Measurements from ENCODE around the gene BCDIN3D. TPM values are rescaled to one million over a fixed set of nuclear protein-coding genes. Genes with fewer than 3 reads are reported as not detected.
"Not testable (repeated sequence)": the region's sequence is repeated elsewhere in the genome, so short reads cannot be mapped to it uniquely, and the experiment has no call there.

The BCDIN3D gene
- total RNA-seq, 1 donor from 2014 or later, result 4.2 TPM

DNA sequence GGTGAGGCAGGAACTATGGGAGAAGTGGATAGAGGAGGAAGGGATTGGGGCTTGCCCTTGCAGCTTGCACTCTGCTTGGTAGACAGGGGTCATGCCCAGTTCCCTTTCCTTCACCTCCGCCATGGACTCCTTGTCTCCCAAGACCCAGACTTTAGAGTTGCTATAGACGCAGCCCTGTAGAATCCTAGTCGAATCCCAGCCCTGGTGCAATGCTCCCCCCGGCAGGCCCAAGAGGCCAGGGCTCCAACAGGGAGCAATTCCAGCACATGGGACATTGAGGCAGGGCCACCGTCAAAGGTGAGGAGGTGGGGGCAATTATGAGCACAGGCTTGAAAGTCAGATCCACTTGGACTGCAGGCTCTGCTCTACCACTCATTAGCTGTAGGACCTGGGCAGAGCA lies 29.5 kb upstream of the BCDIN3D start:
- H3K27ac Mint-ChIP-seq, result no peak overlapping the region
- DNase-seq (ENCODE audit: low spot score), result no peak
- H3K27me3 Mint-ChIP-seq (ENCODE audit: low read depth), result peaks cover 2% of the 10 kb centered on the region
- no peaks in the 10 kb centered on the region for H3K36me3 Mint-ChIP-seq (ENCODE audit: low read depth)
- intact Hi-C loops (cut with micrococcal nuclease), result no loop called here
- H3K4me3 Mint-ChIP-seq (ENCODE audit: low read depth), result no peak overlapping the region
- H3K9me3 Mint-ChIP-seq, result no peaks in the 10 kb centered on the region
- H3K4me1 Mint-ChIP-seq (ENCODE audit: low read depth), result no peaks in the 10 kb centered on the region

DNA sequence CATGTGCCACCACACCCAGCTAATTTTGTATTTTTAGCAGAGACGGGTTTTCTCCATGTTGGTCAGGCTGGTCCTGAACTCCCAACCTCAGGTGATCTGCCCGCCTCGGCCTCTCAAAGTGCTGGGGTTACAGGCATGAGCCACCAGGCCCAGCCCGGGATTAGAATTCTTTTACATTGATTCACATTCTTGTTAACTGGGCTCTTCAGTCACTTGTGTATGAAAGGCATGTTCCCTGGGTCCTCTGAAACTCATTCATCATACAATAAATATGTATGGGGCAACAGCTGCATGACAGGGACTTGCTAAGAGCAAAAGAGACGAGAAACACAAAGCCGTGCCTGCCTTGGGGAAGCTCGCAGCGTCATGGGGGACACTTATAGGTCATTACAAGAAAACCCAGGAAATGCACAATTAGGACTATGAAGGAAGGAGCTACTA lies 28.9 kb upstream of the BCDIN3D start:
- H3K36me3 Mint-ChIP-seq (ENCODE audit: low read depth); H3K9me3 Mint-ChIP-seq; DNase-seq (ENCODE audit: low spot score); H3K27ac Mint-ChIP-seq; H3K27me3 Mint-ChIP-seq (ENCODE audit: low read depth); H3K4me3 Mint-ChIP-seq (ENCODE audit: low read depth); H3K4me1 Mint-ChIP-seq (ENCODE audit: low read depth); intact Hi-C loops (cut with micrococcal nuclease): not testable (repeated sequence)

- Mint-ChIP-seq H3K4me3 (ENCODE audit: low read depth) (no peak overlapping the region), H3K36me3 (ENCODE audit: low read depth) (no peaks in the 10 kb centered on the region), H3K9me3 (no peaks in the 10 kb centered on the region), H3K4me1 (ENCODE audit: low read depth) (no peaks in the 10 kb centered on the region), H3K27me3 (ENCODE audit: low read depth) (peaks cover 2% of the 10 kb centered on the region), H3K27ac (no peak overlapping the region)
- DNase-seq (ENCODE audit: low spot score), result no peak
- intact Hi-C loops (cut with micrococcal nuclease), result no loop called here
These were observed 28.3 kb upstream of the BCDIN3D start for GRCh38 chr12:49871263-49871561.

DNA sequence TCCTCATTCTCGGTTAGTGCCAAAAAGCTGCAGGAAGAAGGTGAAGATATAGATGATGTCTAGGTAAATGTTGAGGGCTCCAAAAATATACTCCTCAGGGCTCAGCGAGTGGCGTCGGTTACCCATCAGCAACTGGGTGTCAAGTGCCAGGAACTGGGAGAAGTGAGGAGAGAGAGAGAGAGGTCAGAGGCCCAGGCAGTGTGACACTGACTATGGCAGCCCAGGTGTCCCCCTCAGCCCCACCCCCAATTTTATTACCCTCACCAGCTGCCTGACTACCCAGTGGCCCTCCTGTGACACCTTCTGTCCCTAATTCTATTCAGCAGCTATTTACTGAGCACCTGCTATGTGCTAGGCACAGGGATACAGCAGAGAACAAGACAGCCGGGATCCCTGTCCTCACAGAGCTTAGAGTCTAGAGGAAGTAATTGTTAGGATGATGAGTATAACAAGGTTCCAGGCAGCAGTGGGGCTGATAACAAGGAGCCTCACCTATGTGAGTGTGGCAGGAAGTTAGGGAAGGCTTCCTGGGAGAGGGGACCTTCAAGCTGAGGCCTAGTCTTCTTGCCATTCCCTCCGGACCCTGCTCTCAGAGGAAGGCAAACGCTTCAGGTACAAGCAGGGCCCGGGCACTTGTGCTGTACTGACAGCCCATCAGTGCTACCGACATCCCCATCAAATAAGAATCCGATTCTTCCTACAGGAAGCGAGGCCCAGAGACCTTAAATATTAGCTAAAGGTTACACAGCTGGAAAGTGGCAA lies 27.8 kb upstream of the BCDIN3D start:
- intact Hi-C loops (cut with micrococcal nuclease), result no loop called here
- H3K4me3 Mint-ChIP-seq (ENCODE audit: low read depth), result no peak overlapping the region
- DNase-seq (ENCODE audit: low spot score), result no peak
- no peaks in the 10 kb centered on the region for H3K36me3 Mint-ChIP-seq (ENCODE audit: low read depth)
- no peak overlapping the region for H3K27ac Mint-ChIP-seq
- H3K27me3 Mint-ChIP-seq (ENCODE audit: low read depth), result peaks cover 2% of the 10 kb centered on the region
- no peaks in the 10 kb centered on the region for H3K9me3 Mint-ChIP-seq
- H3K4me1 Mint-ChIP-seq (ENCODE audit: low read depth), result no peaks in the 10 kb centered on the region

DNA sequence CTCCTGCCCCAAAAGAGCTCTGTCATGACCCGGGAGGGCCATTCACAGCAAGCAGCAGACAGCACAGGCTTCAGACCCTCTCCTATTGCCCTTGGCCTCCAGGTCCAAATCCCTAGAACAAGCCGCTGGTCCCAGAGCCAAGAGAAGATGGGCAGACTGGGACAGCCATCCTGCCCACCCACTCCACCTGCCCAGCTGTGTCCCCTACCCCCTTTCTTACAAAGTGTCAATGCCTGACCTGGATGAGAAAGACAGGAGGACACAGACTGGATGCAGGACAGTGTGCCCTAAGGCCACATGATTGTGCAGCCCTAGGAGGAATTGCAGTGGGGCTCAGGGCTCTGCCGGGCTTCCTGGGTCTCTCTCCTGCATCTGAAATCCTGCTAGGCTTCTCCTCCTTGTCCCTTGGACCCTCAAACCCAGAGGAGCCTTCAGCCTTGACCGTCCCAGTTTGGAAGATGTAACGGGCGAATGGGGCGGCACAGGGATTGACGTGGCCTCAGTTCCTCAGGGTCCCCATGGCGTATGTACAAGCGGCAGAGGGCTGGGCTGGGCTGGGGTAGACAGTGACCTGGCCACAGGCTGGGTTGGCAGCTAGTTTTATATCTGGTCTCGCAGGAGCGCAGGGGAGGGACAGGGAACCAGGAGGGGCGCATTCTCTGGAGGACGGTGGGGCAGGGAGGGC lies 27.1 kb upstream of the BCDIN3D start:
- intact Hi-C loops (cut with micrococcal nuclease), result loop anchor here (5.0 to 10.0 kb wide), 2 partner anchors 55 to 77 kb away; no protein-coding TSS in a partner anchor

DNA sequence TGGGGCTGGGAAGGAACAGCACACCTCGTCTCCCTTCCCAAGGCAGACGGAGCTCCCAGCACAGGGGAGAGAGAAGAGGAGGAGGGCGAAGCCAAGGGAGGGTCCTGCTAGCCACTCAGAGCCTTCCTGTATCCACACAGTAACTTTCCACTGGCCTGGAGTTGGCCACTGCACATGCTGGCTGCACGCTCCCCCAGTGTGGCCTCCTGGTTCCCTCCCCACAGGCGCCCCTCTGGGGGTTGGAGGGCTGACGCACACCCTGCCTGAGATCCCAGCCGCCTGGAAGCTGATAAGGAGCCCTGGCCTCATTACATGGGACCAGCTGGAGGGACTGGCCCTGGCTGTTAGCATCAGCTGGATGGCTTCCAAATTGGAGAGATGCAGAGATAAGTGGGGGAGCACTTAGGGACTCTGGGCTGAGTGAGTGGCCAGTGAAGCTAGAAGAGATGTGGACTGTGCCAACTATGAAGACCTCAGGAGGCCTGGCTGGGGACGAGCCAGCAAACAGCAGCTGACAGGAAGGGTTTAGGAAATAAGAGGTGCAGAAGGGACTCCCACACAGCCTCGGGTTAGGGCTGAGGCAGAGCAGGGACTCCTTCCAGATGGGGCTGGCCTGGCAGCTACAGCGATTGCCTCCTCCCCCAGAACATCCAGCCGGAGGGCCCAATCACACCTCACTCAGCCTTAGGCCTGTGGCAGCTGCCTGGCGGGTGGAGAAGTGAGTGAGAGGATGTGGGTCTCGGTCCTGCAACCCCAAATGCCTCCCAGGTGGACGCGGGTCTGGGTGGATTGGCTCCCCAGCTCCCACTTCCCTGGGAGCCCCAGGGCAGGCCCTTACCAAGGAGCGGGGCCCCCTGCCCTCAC lies 26.3 kb upstream of the BCDIN3D start:
- no peaks in the 10 kb centered on the region for H3K36me3 Mint-ChIP-seq (ENCODE audit: low read depth)
- H3K4me3 Mint-ChIP-seq (ENCODE audit: low read depth), result no peak overlapping the region
- no peak overlapping the region for H3K27ac Mint-ChIP-seq
- H3K4me1 Mint-ChIP-seq (ENCODE audit: low read depth), result no peaks in the 10 kb centered on the region
- intact Hi-C loops (cut with micrococcal nuclease), result loop anchor here (5.0 to 10.0 kb wide), 2 partner anchors 56 to 78 kb away; no protein-coding TSS in a partner anchor
- no peaks in the 10 kb centered on the region for H3K9me3 Mint-ChIP-seq
- no peaks in the 10 kb centered on the region for H3K27me3 Mint-ChIP-seq (ENCODE audit: low read depth)
- no peak for DNase-seq (ENCODE audit: low spot score)

More for the DNA sequence above, 27.1 kb upstream of the BCDIN3D start:
- no peak for DNase-seq (ENCODE audit: low spot score)
- H3K9me3 Mint-ChIP-seq, result no peaks in the 10 kb centered on the region
- H3K36me3 Mint-ChIP-seq (ENCODE audit: low read depth), result no peaks in the 10 kb centered on the region
- H3K27me3 Mint-ChIP-seq (ENCODE audit: low read depth), result peaks cover 2% of the 10 kb centered on the region
- no peaks in the 10 kb centered on the region for H3K4me1 Mint-ChIP-seq (ENCODE audit: low read depth)
- H3K27ac Mint-ChIP-seq, result no peak overlapping the region
- H3K4me3 Mint-ChIP-seq (ENCODE audit: low read depth), result no peak overlapping the region

GRCh38 chr12:49868449-49868848 lies 25.5 kb upstream of the BCDIN3D start:
- no peak for DNase-seq (ENCODE audit: low spot score)
- intact Hi-C loops (cut with micrococcal nuclease), result loop anchor here (5.0 to 10.0 kb wide), 2 partner anchors 56 to 79 kb away; no protein-coding TSS in a partner anchor
- Mint-ChIP-seq H3K27me3 (ENCODE audit: low read depth) (no peaks in the 10 kb centered on the region), H3K4me1 (ENCODE audit: low read depth) (no peaks in the 10 kb centered on the region), H3K36me3 (ENCODE audit: low read depth) (no peaks in the 10 kb centered on the region), H3K4me3 (ENCODE audit: low read depth) (no peak overlapping the region), H3K27ac (no peak overlapping the region), H3K9me3 (no peaks in the 10 kb centered on the region)

- Mint-ChIP-seq H3K4me1 (ENCODE audit: low read depth) (no peaks in the 10 kb centered on the region), H3K27me3 (ENCODE audit: low read depth) (no peaks in the 10 kb centered on the region), H3K4me3 (ENCODE audit: low read depth) (no peak overlapping the region), H3K27ac (no peak overlapping the region), H3K36me3 (ENCODE audit: low read depth) (no peaks in the 10 kb centered on the region), H3K9me3 (no peaks in the 10 kb centered on the region)
- DNase-seq (ENCODE audit: low spot score), result no peak
- intact Hi-C loops (cut with micrococcal nuclease), result loop anchor here (1.0 to 10.0 kb wide), 4 partner anchors 57 to 189 kb away; no protein-coding TSS in a partner anchor
These were observed 24.9 kb upstream of the BCDIN3D start for GRCh38 chr12:49867570-49868341.

DNA sequence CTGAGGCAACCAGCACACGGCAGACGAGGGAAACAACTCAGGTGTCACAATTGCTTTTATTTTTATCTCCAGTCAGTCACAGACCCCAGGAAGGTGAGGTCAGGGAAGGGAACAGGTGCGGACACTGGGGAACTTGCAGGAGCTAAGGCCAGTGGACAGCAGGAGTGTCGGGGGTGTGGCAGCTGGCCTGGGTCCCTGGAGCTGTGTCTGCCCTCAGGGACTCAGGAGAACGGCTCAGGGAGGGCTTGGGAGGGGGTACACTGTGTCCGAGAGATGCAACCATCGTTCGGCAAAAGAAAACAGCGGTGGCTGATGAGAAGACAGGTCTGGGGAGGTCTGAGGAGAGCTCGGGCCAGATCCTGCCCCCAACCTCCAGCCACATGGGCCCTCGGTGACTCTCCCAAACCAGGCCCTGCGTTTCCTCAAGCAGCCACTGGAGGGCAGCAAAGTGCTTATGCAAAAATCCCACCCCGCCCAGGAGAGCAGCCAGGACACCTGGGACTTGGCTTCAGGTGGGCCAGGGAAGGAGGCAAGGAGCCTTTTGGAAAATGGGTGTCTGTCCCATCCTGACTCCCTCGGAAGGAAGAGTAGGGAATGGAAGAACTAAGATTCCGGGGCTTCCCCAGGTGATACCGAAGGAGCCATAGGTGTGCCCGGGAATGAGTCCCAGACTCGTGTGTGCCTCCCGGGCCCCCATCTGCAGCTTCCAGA lies 24.1 kb upstream of the BCDIN3D start:
- intact Hi-C loops (cut with micrococcal nuclease), result loop anchor here (1.0 to 10.0 kb wide), 4 partner anchors 58 to 189 kb away; no protein-coding TSS in a partner anchor
- no peaks in the 10 kb centered on the region for H3K36me3 Mint-ChIP-seq (ENCODE audit: low read depth)
- H3K4me1 Mint-ChIP-seq (ENCODE audit: low read depth), result no peaks in the 10 kb centered on the region
- no peak overlapping the region for H3K4me3 Mint-ChIP-seq (ENCODE audit: low read depth)
- H3K27me3 Mint-ChIP-seq (ENCODE audit: low read depth), result no peaks in the 10 kb centered on the region
- no peak overlapping the region for H3K27ac Mint-ChIP-seq
- peak; percentile 59 for DNase-seq (ENCODE audit: low spot score)
- no peaks in the 10 kb centered on the region for H3K9me3 Mint-ChIP-seq

GRCh38 chr12:49865782-49866135 lies 22.9 kb upstream of the BCDIN3D start:
- H3K27me3 Mint-ChIP-seq (ENCODE audit: low read depth), result no peaks in the 10 kb centered on the region
- intact Hi-C loops (cut with micrococcal nuclease), result loop anchor here (5.0 to 10.0 kb wide), 2 partner anchors 59 to 82 kb away; no protein-coding TSS in a partner anchor
- no peak for DNase-seq (ENCODE audit: low spot score)
- no peaks in the 10 kb centered on the region for H3K4me1 Mint-ChIP-seq (ENCODE audit: low read depth)
- H3K4me3 Mint-ChIP-seq (ENCODE audit: low read depth), result no peak overlapping the region
- H3K9me3 Mint-ChIP-seq, result no peaks in the 10 kb centered on the region
- no peaks in the 10 kb centered on the region for H3K36me3 Mint-ChIP-seq (ENCODE audit: low read depth)
- no peak overlapping the region for H3K27ac Mint-ChIP-seq

- Mint-ChIP-seq H3K36me3 (ENCODE audit: low read depth) (no peaks in the 10 kb centered on the region), H3K4me1 (ENCODE audit: low read depth) (no peaks in the 10 kb centered on the region), H3K9me3 (no peaks in the 10 kb centered on the region), H3K27me3 (ENCODE audit: low read depth) (no peaks in the 10 kb centered on the region), H3K27ac (no peak overlapping the region), H3K4me3 (ENCODE audit: low read depth) (no peak overlapping the region)
- intact Hi-C loops (cut with micrococcal nuclease), result loop anchor here (5.0 to 10.0 kb wide), 2 partner anchors 60 to 82 kb away; no protein-coding TSS in a partner anchor
- DNase-seq (ENCODE audit: low spot score), result no peak
These were observed 22.3 kb upstream of the BCDIN3D start for GRCh38 chr12:49865109-49865781.
